H9 (cell line): Measurements from ENCODE around the gene HOMER1. TPM values are rescaled to one million over a fixed set of nuclear protein-coding genes. Genes with fewer than 3 reads are reported as not detected.

Experiments used
- DNase-seq: peaks from one replicate; pipeline ENCODE4 v3.0.0-alpha.2; 2017
- H2AFZ ChIP-seq: one replicate; pipeline ENCODE4 v1.6.1; 2013; ENCODE audit warnings: mild to moderate bottlenecking, low read length, control low read depth, moderate library complexity
- H2AK5ac ChIP-seq: 2 replicates; pipeline ENCODE4 v1.6.1; 2013; ENCODE audit warnings: low read length, control low read depth, mixed read lengths; ENCODE audit not compliant: insufficient read length
- H2BK120ac ChIP-seq: one replicate; pipeline ENCODE4 v1.6.1; 2013; ENCODE audit warnings: low read depth, mild to moderate bottlenecking, low read length, control low read depth, inconsistent platforms; ENCODE audit not compliant: poor library complexity, severe bottlenecking
- H2BK12ac ChIP-seq: 2 replicates; pipeline ENCODE4 v1.6.1; 2013; ENCODE audit warnings: low read length, control low read depth, mixed read lengths, low read depth; ENCODE audit not compliant: insufficient read length
- H2BK15ac ChIP-seq: 2 replicates; pipeline ENCODE4 v1.6.1; 2013; ENCODE audit warnings: low read depth, low read length, control low read depth
- H2BK20ac ChIP-seq: one replicate; pipeline ENCODE4 v1.6.1; 2013; ENCODE audit warnings: low read depth, mild to moderate bottlenecking, low read length, control low read depth, inconsistent platforms; ENCODE audit not compliant: poor library complexity, severe bottlenecking
- H2BK5ac ChIP-seq: 2 replicates; pipeline ENCODE4 v1.6.1; 2013; ENCODE audit warnings: low read length, control low read depth, mixed read lengths; ENCODE audit not compliant: insufficient read length
- H3K14ac ChIP-seq: 2 replicates; pipeline ENCODE4 v1.6.1; 2013; ENCODE audit warnings: low read length, control low read depth; ENCODE audit not compliant: insufficient read depth
- H3K18ac ChIP-seq: 2 replicates; pipeline ENCODE4 v1.6.1; 2013; ENCODE audit warnings: low read depth, mild to moderate bottlenecking, mixed read lengths, low read length, control low read depth; ENCODE audit not compliant: insufficient read length
- H3K23ac ChIP-seq: 2 replicates; pipeline ENCODE4 v1.6.1; 2013; ENCODE audit warnings: low read length, control low read depth, mixed read lengths, low read depth; ENCODE audit not compliant: insufficient read length
- H3K23me2 ChIP-seq: 2 replicates; pipeline ENCODE4 v1.6.1; 2013; ENCODE audit warnings: low read depth, mild to moderate bottlenecking, mixed read lengths, low read length, control low read depth; ENCODE audit not compliant: insufficient read length, poor library complexity, severe bottlenecking
- H3K27ac ChIP-seq: 2 replicates; pipeline ENCODE4 v1.5.1; 2013; ENCODE audit warnings: low read length, control low read depth, mixed read lengths, low read depth; ENCODE audit not compliant: insufficient read length
- H3K27me3 ChIP-seq: 2 replicates; pipeline ENCODE4 v1.6.1; 2013; ENCODE audit warnings: low read length, control low read depth, inconsistent platforms; ENCODE audit not compliant: insufficient read depth
- H3K4ac ChIP-seq: 2 replicates; pipeline ENCODE4 v1.6.1; 2013; ENCODE audit warnings: low read depth, mild to moderate bottlenecking, control low read depth, inconsistent platforms, low read length, moderate library complexity
- H3K4me1 ChIP-seq: 2 replicates; pipeline ENCODE4 v1.6.1; 2013; ENCODE audit warnings: low read length, control low read depth, inconsistent platforms; ENCODE audit not compliant: insufficient read depth
- H3K4me2 ChIP-seq: 2 replicates; pipeline ENCODE4 v1.6.1; 2013; ENCODE audit warnings: low read length, control low read depth, mixed read lengths; ENCODE audit not compliant: insufficient read length, insufficient read depth
- H3K56ac ChIP-seq: 2 replicates; pipeline ENCODE4 v1.6.1; 2013; ENCODE audit warnings: low read depth, mild to moderate bottlenecking, mixed read lengths, low read length, control low read depth; ENCODE audit not compliant: insufficient read length
- H3K79me1 ChIP-seq: 2 replicates; pipeline ENCODE4 v1.6.1; 2013; ENCODE audit warnings: low read depth, mild to moderate bottlenecking, moderate library complexity, low read length, control low read depth, inconsistent platforms; ENCODE audit not compliant: insufficient read depth, poor library complexity, severe bottlenecking
- H3K79me2 ChIP-seq: 2 replicates; pipeline ENCODE4 v1.6.1; 2013; ENCODE audit warnings: low read length, control low read depth, inconsistent platforms; ENCODE audit not compliant: insufficient read depth
- H3K9ac ChIP-seq: 2 replicates; pipeline ENCODE4 v1.6.1; 2013; ENCODE audit warnings: low read length, control low read depth, mixed read lengths; ENCODE audit not compliant: insufficient read length; ENCODE audit errors: extremely low read depth
- H3K9me3 ChIP-seq: one replicate; pipeline ENCODE4 v1.6.1; 2013; ENCODE audit warnings: low read depth, low read length, inconsistent platforms; ENCODE audit not compliant: control insufficient read depth
- H3T11ph ChIP-seq: one replicate; pipeline ENCODE4 v1.6.1; 2013; ENCODE audit warnings: mild to moderate bottlenecking, low read length, control low read depth, inconsistent platforms
- H4K20me1 ChIP-seq: one replicate; pipeline ENCODE4 v1.6.1; 2013; ENCODE audit not compliant: control insufficient read depth, insufficient read length, insufficient read depth
- H4K5ac ChIP-seq: 2 replicates; pipeline ENCODE4 v1.6.1; 2013; ENCODE audit warnings: low read depth, mild to moderate bottlenecking, mixed read lengths, low read length, control low read depth; ENCODE audit not compliant: insufficient read length
- H4K8ac ChIP-seq: replicated peaks from 2 replicates; pipeline ENCODE4 v1.6.1; 2013; ENCODE audit warnings: low read length, control low read depth, mixed read lengths, low read depth; ENCODE audit not compliant: insufficient read length
- H4K91ac ChIP-seq: 2 replicates; pipeline ENCODE4 v1.6.1; 2013; ENCODE audit warnings: low read depth, mild to moderate bottlenecking, moderate library complexity, mixed read lengths, low read length, control low read depth; ENCODE audit not compliant: insufficient read length
- H3K27ac Mint-ChIP-seq, 3 experiments: 2 replicates in 2 of 3; 3 replicates in 1 of 3; pipeline ENCODE4 v1.8.0; 2020 to 2021; ENCODE audit warnings: mixed read lengths in 3 of 3, mild to moderate bottlenecking in 1 of 3, moderate library complexity in 1 of 3
- H3K27me3 Mint-ChIP-seq: 2 replicates; pipeline ENCODE4 v1.8.0; 2021; ENCODE audit warnings: low read depth, mild to moderate bottlenecking, moderate library complexity, mixed read lengths
- H3K36me3 Mint-ChIP-seq, 3 experiments: 2 replicates in 2 of 3; 3 replicates in 1 of 3; pipeline ENCODE4 v1.8.0; 2020 to 2021; ENCODE audit warnings: low read depth in 3 of 3, mixed read lengths in 3 of 3; ENCODE audit not compliant: insufficient read depth in 1 of 3
- H3K4me1 Mint-ChIP-seq, 2 experiments: 2 replicates each; pipeline ENCODE4 v1.8.0; 2020; ENCODE audit warnings: mixed read lengths in 2 of 2
- H3K4me3 Mint-ChIP-seq, 2 experiments: 2 replicates in 1 of 2; 3 replicates in 1 of 2; pipeline ENCODE4 v1.8.0; 2020 to 2021; ENCODE audit warnings: mild to moderate bottlenecking in 2 of 2, mixed read lengths in 2 of 2, moderate library complexity in 1 of 2
- H3K9me3 Mint-ChIP-seq, 2 experiments: 2 replicates in 1 of 2; 3 replicates in 1 of 2; pipeline ENCODE4 v1.8.0; 2020; ENCODE audit warnings: mild to moderate bottlenecking in 2 of 2, mixed read lengths in 2 of 2, moderate library complexity in 1 of 2
- CTCF ChIP-seq: fragments of 200-600 bp; sonication (generic); conservative IDR thresholded peaks from 3 replicates; pipeline ENCODE4 v1.8.0; 2021; ENCODE audit warnings: antibody characterized with exemption, mild to moderate bottlenecking
- WGBS: extraction: QIAGEN DNeasy Blood & Tissue Kit; methylation state at CpG from one replicate; pipeline ENCODE4 v1.1.7; 2013; ENCODE audit warnings: missing lambda C conversion rate, low lambda C conversion rate, mixed read lengths; ENCODE audit not compliant: insufficient read length; ENCODE audit errors: extremely low coverage; 5-methylcytosine and 5-hydroxymethylcytosine counted together
- total RNA-seq: library from RNA; stranded (reverse); gene quantifications from 2 replicates; pipeline ENCODE4 v1.2.1, GENCODE V29; 2021

The HOMER1 gene
- total RNA-seq, 1 experiment from 2014 or later, result 39.5 TPM

- H3K23me2 ChIP-seq, result no peaks in the 10 kb centered on the region
- H3K36me3 Mint-ChIP-seq, result peaks cover 0 to 4% (median 2%) of the 10 kb centered on the region in 3 experiments; a peak in 1 of 7 replicates
- no peak overlapping the region for H4K91ac ChIP-seq
- H3K9ac ChIP-seq, result no peak overlapping the region
- H4K5ac ChIP-seq, result no peak overlapping the region
- H3K4ac ChIP-seq, result no peak overlapping the region
- H3K4me3 Mint-ChIP-seq, result no peak overlapping the region
- H3K79me1 ChIP-seq, result no peaks in the 10 kb centered on the region
- H3T11ph ChIP-seq, result no peak overlapping the region
- no peak overlapping the region for H2BK20ac ChIP-seq
- no peaks in the 10 kb centered on the region for H3K4me1 ChIP-seq
- no peak overlapping the region for H2BK120ac ChIP-seq
- no peaks in the 10 kb centered on the region for H3K9me3 Mint-ChIP-seq
- no peak overlapping the region for H3K4me2 ChIP-seq
- no peak for TF ChIP-seq CTCF
- no peak overlapping the region for H3K18ac ChIP-seq
- no peaks in the 10 kb centered on the region for H3K79me2 ChIP-seq
- peaks cover 3% of the 10 kb centered on the region in 2 experiments; a peak in 1 of 4 replicates for H3K4me1 Mint-ChIP-seq
- no peak overlapping the region for H3K56ac ChIP-seq
- no peak overlapping the region for H3K14ac ChIP-seq
- no peak overlapping the region for H3K23ac ChIP-seq
- H3K27ac ChIP-seq, result no peak overlapping the region
- H4K20me1 ChIP-seq, result no peaks in the 10 kb centered on the region
- H3K27me3 ChIP-seq, result no peaks in the 10 kb centered on the region
- WGBS, result no CpG with 5 or more reads among the region's 1 CpG
- H2BK12ac ChIP-seq, result no peak overlapping the region
- no peaks in the 10 kb centered on the region for H3K9me3 ChIP-seq
- H2BK15ac ChIP-seq, result no peak overlapping the region
- no peak overlapping the region for H2AFZ ChIP-seq
- no peak for DNase-seq
- no peaks in the 10 kb centered on the region for H3K27me3 Mint-ChIP-seq
- H2BK5ac ChIP-seq, result no peak overlapping the region
- no peak overlapping the region for H2AK5ac ChIP-seq
- no peak overlapping the region for H3K27ac Mint-ChIP-seq
- H4K8ac ChIP-seq, result no peak overlapping the region
These were observed 96.4 kb downstream of the HOMER1 start for GRCh38 chr5:79417495-79417894.
